Inflammatory macrophage treated with lipopolysaccharide for 1 hour (primary cell): ENCODE data around the gene FRMD4B.
A peak's percentile ranks its signal among the peaks of the same experiment; 100 is the strongest.
"Not testable (repeated sequence)": the region's sequence is repeated elsewhere in the genome, so short reads cannot be mapped to it uniquely, and the experiment has no call there.

Experiments
- DNase-seq, 2 donors: peaks; one replicate each; pipeline ENCODE4 v3.0.0-alpha.2; 2020 to 2022

The FRMD4B gene

DNA sequence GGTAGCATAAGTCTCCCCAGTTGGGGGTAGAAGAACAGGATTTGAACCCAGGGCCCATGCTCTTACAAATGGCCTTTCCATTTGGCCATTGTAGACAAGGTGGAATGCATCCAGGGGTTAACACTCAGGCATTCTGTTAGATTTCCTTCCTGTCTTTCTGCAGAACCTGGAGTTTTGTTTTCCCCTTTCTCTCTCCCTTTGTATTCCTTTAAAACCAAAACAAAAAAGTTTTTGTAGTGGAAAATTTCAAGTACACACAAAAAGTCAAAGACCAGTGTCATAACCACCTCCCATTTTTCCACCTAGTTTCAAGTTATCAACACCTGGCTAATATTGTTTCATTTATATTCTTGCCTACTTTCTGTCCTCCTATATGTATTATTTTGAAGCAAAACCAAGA lies 26.0 kb downstream of the FRMD4B start:
- no peak for DNase-seq

DNA sequence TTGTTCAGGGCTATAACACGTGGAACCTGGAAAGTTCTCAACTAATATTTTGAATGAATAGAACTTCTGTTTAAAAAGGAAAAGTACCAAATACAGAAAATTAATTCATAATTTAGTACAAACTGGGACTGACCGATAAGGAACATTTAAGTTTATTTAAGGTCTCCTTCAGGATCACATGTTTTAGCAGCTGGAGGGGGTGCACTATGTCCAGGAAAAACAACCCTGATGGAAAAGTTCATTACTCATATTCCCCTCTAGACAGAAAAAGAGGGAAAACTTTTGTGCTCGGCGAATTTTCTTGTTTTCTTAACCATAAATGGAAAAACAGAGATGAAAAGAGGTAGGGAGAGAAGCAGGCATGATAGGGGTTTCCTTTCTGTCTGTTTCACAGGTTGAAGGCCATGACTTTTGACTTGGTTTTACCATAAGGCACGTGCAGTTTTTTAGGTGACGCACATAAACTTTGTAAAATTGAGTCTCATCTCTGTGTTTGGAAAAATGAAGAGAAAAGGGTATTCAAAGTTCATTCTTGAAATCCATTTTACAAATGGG lies 26.5 kb downstream of the FRMD4B start:
- no peak for DNase-seq

DNA sequence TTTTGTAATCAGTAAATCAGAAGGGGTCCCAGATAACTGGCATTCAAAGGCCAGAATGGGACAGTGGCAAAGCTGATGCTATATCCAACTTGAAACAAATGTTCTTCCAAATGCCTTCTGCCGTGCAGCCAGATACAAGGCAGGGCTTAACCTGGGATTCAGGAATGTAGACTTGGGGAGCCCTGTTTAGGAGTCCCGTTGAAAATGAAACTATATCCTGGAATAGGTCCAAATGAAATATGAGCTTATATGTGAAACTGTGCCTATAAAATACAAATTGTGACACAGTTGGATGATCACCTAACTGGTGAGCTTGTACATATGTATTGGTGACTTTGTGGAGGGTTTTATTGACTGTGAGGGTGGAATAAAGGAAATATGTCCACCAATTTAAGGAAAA lies 28.7 kb downstream of the FRMD4B start:
- DNase-seq: no peak

DNA sequence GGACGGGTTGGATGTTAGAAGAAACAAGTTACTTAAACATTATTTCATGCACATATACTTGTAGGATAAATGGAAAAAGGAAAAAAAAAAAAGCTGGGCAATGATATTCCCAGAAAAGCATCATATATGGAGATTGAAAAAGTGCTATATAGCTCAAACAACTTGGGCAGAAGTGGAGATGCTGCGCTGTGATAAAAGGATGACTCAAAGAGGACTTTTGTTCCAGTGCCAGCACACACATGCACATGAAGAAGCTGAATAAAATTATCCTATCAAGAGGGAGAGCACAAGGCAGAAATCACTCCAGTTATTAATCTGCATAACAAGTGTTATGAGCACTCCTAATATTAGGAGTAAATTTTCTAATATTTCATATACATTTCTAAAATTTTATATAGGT lies 30.9 kb downstream of the FRMD4B start:
- DNase-seq: no peak

DNA sequence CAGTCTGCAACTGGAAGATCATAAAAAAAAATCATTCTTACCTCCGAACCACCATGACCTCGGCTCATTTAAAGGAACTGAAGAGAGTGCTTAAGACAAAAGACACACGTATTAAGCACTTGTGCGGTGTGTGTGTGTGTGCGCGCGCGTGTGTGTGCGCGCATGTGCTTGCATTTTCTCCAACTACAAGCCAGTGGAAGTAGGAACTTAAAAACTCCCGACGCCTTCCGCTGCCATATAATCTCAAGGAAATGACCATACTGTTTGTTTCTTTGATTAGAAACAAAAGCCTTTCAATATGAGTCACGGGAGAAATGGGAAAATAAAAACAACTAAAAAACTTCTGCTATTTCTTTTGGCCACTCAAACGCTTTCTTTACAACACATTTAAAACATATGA lies 32.4 kb downstream of the FRMD4B start:
- peak; percentile 86 to 93 for DNase-seq

DNA sequence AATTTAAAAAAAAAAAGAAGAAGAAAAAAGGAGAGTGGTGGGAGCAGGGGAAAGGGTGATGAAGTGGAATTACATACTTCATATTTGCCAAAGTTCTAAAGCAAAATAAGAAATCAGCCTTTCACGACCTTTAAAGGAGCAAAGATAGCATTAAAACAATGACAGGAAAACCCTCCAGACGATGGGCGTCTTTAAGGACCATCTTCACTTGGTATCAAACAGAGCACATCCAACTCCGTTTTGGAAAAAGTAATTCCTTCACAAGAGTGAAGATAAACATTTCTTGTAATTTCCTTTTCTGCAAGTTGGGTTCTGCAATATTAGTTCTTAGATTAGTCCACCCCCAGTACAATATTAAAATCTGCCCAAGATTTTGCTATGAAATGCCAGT lies 32.8 kb downstream of the FRMD4B start:
- DNase-seq: peak in 1 of 2 donors; percentile 16

DNA sequence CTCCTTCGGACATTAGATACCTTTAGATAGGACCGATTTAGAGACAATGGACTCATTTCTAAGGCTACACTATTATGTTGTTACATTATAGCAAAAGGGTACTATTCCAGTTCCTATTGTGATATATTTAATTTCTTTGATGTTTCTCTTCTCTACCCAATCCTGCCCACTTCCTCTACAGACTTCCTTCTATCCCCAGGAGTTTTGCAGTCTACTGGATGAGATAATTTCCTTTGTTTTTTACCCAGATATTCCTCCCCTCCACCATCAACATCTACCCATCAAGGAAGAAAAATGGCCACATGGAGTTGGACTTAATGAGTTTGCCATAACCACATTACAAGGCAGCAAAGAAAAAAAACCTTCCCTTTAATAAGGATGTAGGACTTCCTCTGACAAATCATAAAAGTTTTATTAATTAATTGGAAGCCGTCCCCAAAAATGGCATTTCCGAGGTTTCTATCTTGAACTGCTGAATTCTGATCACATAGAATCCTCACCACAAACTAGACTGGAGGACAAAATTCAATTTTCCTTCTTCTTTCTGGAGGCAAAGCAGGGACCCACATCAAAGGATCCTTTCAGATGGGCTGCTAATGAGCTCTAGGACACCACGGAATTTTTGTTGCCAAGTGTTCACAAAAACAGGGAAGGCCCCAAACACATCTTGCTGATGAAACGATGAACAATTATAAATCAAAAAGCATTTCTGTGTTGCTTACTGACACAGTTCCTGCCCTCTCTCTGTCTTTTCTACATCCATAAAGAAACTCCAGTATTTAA lies 33.4 kb downstream of the FRMD4B start:
- peak; percentile 26 to 29 for DNase-seq

DNA sequence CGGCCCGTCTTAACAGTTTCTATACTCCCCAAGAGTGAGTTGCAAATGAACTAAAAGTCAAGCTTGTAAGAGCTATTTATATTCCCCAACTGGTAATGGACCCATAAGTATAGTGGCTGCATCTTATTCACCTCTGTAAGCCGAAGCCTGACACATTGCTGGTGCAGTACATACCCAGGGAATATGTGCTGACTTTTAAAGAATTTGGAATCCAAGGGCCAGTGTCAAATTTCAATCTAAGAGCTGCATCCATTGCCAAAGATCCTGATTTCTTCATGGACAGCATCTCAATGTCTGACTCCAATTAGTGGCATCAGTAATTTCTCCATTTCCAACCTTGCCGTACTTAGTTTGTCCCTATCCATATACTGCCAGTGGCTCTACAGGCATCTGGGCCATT lies 42.0 kb downstream of the FRMD4B start:
- DNase-seq: no peak

DNA sequence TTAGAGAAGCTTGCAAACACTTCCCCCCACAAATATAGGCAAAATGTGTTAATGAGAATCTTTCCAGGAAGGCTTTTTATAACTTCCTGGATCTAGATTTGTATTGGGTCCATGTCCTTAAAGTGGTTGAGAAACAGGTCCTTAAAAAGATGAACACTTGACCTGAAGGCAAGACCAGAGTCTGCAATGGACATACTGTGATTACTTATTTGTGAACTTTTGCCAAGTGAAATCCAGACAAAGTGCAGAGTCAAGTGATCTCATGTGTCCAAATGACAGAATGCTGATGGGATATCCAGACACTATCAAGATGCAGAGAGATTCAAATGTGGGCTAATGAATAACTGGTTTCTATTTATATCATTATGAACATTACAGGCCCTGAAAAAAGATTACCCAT lies 43.8 kb downstream of the FRMD4B start:
- DNase-seq: no peak

DNA sequence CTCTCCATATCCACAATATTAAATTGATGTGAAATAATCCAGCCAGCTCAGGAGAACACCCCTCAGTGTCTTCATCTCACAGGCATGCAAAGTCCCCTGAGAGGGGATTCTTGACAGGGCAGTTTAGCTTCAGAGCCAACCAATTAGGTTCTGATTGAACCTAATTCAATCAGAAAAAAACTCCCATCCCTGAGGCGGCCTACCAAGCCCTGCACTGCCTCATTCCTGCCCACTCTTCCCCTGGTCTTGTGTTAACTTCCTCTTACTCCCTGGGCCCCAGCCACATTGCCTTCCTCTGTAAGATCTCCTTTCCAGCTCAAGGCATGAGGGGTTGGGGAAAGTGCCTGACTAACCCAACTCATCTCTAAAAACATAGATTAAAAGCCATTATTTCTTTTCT lies 46.1 kb downstream of the FRMD4B start:
- peak; percentile 76 to 86 for DNase-seq

DNA sequence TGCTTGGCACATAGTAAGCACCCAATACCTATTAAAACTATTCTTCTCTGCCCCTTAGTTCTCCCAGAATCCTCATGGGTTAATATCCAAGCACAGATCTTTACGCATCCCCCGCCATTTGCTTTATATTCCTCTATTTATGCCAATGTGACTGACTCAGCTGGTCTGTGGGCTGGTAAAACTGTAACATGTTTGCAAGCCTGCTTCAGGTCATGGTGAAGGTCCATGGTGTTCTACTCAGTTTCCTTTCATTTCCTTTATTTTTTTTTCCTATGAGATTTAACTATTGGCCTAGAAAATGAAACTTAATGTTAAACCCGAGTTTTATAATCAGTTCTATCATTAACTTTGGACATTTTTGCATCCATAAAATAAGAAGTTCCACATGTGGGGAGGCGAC lies 47.0 kb downstream of the FRMD4B start:
- DNase-seq: no peak

DNA sequence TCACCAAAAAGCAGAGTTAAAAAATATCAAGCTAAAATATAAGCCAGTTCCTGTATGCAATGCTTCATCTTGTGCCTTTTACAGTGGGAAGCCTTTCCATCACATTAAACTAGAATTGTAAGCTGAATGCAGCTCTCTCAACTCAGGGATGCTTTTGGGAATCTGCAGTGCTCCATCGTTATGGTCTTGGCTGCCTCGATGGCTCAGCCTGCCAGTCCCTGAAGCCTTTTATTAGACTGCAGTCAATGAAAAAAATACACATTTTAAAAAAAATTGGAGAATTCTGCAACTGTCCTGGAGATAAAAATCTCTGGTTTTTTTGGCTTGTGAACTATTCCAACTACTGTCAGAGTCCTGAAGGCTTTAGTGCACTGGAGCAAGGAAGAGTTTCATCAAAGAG lies 53.0 kb downstream of the FRMD4B start:
- no peak for DNase-seq

DNA sequence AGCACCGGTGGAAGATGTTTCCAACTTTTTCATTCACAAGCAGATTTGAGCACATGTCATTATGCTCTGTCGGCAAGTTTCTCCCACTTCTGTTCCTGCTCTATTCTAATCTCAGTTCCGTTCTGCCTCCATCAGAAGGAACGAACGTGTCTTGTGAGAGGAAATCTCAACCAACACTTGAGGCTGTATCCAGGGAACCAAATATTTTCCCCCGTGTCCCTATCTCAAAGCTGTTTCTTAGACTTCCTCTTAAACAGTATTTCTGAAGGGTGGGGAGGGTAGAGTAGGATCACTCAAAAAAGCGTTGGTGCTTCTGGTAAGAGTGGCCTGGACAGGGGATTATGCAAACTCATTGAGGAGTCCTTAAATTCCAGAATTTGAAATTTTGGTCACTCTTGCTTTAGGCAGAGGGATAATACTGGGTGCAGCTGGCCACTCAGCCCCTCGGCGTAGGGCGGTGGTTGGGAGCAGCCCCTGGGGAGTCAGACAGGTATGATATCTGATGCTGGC lies 54.9 kb downstream of the FRMD4B start:
- peak; percentile 86 to 96 for DNase-seq

DNA sequence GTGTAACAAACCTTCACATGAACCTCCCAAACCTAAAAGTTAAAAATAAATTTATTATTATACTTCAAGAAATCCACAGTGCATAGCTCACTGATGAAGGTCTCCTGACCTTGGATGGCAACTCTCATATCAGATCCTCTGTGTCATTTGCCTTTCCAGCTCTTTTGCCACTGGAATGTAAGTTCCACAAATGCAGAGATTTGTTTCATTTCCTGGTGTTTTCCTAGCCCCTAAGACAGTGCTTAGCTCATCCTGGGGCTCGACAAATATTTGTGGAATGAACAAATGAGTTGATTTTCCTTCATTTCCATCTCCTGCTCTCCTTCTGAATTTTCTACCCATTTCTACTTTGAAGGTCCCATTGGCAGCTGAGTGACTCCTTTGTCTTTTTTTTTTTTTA lies 56.0 kb downstream of the FRMD4B start:
- peak in 1 of 2 donors; percentile 41 for DNase-seq

DNA sequence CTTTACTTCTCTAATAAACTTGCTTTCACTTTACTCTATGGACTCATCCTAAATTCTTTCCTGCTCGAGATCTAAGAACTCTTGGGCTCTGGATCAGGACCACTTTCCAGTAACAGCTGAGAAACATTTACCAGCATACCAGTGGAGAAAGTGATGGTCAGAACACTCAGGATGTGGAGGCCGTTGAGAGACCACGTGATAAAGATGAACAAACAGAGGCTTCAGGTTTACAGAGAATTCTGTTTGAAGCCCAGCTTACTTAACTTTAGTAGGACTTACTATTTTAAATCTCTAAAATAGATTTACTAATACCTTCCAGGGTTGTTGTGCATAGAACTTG lies 57.0 kb downstream of the FRMD4B start:
- no peak for DNase-seq

DNA sequence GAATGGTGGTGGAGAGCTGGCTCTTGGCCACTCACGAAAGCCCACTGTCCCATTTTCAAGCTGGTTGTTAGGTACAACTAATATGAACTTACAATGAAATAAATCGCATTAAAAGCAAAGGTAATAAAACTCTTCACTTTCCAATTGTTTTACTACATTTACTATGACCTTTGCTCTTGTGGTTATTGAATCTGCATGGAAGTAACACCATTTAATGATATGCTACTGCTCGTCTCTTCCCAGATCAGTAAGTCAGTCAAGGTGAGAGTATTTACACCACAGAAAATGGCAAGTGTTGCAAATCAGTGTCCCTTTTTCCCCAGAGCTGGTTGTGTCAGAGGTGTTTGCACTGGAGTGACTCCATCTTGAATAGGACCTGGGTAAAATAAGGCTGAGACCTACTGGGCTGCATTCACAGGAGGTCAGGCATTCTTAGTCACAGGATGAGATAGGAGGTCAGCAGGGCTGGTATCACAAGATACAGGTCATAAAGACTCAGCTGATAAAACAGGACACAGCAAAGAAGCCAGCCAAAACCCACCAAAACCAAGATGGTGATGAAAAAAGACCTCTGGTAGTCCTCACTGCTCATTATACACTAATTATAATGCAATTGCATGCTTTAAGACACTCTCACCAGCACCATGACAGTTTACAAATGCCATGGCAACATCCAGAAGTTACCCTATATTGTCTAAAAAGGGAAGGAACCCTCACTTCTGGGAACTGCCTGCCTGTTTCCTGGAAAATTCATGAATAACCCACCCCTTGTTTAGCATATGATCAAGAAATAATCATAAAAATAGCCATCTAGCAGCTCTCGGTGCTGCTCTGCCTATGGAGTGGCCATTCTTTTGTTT lies 57.6 kb downstream of the FRMD4B start:
- DNase-seq: peak; percentile 62 to 82

DNA sequence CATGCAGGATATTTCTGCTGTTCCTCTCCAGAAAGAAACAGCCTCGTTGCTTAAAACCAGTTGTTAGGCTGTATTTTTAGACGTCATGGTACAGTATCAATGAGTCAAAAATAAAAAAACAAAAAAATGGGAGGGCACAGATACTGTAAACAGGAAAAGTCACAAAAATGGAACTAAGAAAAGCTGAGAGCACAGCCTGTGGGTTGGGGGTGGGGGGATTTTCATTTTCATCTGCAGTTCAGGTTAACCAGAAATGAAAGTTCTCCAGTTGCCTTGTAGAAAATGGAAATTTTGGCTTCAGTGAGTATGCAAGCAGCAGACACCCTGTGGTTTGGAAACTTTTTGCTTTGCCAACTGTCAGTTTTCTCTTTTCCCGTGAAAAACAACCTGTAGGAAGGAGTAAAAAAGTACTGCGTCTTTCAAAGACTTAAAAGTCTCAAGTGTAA lies 59.0 kb downstream of the FRMD4B start:
- DNase-seq: peak; percentile 77 to 90

DNA sequence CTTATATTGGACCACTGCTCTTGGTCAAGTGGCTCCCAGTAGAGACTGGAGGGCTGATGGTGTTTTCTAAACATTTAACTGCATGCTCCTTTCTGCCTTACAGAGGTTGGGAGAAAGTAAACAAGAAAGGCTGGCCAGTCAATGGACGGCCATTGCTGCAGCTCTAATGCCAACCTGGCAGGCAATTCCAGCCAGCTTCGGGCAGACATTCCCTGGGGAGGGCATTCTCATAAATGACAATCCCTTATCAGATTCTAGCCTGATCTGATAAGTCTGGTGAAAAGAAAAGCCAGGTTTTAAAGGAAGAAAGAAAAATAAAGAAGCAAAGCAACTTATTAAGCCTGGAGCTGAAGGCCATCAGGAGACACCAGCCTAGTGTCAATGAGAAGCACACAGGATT lies 60.7 kb downstream of the FRMD4B start:
- no peak for DNase-seq

DNA sequence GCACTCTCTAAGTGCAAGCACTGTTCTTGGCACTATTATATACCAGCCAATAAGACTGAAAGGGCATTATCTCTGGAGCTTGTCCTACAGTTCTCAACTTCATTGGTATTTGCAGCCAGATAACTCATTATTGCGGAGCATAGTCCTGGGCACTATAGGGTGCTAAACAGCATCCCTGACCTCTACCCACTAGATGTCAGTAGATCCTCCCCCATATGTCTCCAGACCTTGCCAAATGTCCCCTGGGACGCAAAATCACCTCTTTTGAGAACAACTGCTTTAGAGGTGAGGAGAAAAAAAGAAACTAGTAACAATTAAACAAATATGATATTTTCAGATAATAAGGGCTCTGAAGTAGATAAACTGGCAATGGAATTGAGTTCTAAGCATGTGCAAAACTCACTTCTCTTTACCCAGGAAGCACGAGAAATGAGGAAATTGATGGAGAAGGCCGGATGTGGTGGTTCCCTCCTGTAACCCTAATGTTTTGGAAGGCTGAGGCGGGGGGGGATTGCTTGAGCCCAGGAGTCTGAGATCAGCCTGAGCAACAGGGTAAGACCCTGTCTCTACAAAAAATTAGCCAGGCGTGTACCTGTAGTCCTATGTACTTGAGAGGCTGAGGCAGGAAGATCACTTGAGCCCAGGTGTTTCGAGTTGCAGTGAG lies 61.4 kb downstream of the FRMD4B start:
- DNase-seq: peak; percentile 49 to 54

DNA sequence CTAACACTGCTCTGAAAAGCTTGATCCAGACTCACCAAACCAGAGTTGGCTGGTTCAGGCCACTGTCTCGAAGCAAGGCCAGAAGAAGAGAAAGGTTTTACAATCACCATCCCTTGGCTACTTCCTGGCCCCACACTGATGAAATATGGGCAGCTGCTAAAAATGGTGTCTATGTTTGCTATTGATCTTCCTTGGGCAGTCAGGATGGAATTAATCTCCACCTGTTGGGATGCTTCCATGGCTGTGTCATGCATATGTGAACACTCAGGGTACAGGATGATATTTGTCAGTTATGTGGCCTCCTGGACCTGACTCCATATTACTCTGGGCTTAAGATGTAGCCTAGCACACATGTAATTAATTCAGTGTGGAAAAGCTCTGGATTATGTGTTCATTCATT lies 61.9 kb downstream of the FRMD4B start:
- no peak for DNase-seq

DNA sequence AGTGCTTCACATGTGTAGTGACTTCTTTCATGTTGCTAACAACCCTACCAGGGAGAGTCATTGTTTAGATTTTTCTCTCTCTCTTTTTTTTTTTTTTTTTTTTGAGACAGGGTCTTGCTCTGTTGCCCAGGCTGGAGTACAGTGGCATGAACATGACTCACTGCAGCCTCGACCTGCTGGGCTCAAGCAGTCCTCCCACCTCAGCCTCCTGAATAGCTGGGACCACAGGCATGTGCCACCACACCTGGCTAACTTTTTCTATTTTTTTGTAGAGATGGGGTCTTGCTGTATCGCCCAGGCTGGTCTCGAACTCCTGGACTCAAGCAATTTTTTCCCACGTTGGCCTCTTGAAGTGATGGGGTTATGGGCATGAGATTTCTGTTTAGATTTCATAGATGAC lies 63.4 kb downstream of the FRMD4B start:
- not testable (repeated sequence) for DNase-seq

DNA sequence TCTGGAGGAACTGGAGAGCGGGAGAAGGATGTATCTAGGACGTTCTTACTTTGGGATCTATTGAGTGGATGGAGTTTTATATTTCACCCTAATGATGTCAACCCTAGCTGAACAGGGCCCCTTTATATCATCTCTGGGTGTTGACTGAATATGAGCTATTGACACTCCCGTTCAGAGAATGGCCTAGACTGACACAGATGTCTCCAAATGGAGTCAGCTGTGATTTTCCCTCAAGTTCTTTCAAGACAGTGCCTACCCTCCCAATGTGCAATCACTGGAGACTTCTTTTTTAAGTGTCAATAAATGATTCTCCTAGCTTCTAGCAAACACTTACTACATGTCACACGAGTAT lies 63.8 kb downstream of the FRMD4B start:
- no peak for DNase-seq
